Gastrocnemius medialis (tissue), 4 donors: ENCODE measurements around the gene IGF2.

Source experiments
- CTCF ChIP-seq, 5 experiments: fragments of 450-650 bp in 3 of 5; fragments of 200-600 bp in 2 of 5; sonication (generic) in 2 of 5; IDR thresholded peaks in 4 of 5; conservative IDR thresholded peaks in 1 of 5; 1 replicate in 4 of 5; 2 replicates in 1 of 5; pipeline ENCODE4 v1.5.1; 2016 to 2019; ENCODE audit warnings: antibody characterized with exemption in 5 of 5, mild to moderate bottlenecking in 3 of 5, moderate library complexity in 3 of 5
- POLR2A ChIP-seq, 2 donors: fragments of 450-650 bp; IDR thresholded peaks; one replicate each; pipeline ENCODE4 v1.6.1; 2017; ENCODE audit warnings: antibody characterized with exemption in 2 of 2, mild to moderate bottlenecking in 2 of 2, moderate library complexity in 2 of 2

GRCh38 chr11:2101171-2101675 lies 38.0 kb downstream of the IGF2 start:
- TF ChIP-seq CTCF (IDR thresholded peaks at IDR 0.05 in 4 of 5, conservative IDR thresholded peaks at IDR 0.05 in 1 of 5) (no peak), POLR2A (IDR thresholded peaks at IDR 0.05) (no peak)
